A673 (cell line): ENCODE results near the gene NAV2. TPM values are rescaled to one million over a fixed set of nuclear protein-coding genes. Genes with fewer than 3 reads are reported as not detected.

Experiments
- BruUV-seq: library from RNA; stranded (reverse); fragments of 400-500 nt; replicated peaks from 2 replicates; lab custom pipeline; 2021; lab: Mats Ljungman, UMichigan
- CTCF ChIA-PET: fragments of 300-600 bp; sonication (Branson Sonifier 250); formaldehyde crosslinking; loops from one replicate; lab custom pipeline; 2022; ENCODE audit warnings: antibody characterized with exemption; lab: Charles Lee
- POLR2A ChIA-PET: fragments of 300-600 bp; sonication (Branson Sonifier 250); formaldehyde crosslinking; loops from one replicate; lab custom pipeline; 2022; ENCODE audit warnings: antibody characterized with exemption; ENCODE audit not compliant: low non-redundant PET; lab: Charles Lee
- DNase-seq: peaks from one replicate; pipeline ENCODE4 v3.0.0-alpha.2; 2015; ENCODE audit warnings: low spot score
- H3K27ac ChIP-seq: fragments of 200-600 bp; sonication (generic); 2 replicates; pipeline ENCODE4 v1.5.1; 2016; ENCODE audit warnings: mixed run types, low read depth, mild to moderate bottlenecking, mixed read lengths, antibody characterized with exemption, low read length; ENCODE audit not compliant: poor library complexity, severe bottlenecking
- H3K27me3 ChIP-seq: fragments of 200-600 bp; sonication (generic); replicated peaks from 2 replicates; pipeline ENCODE4 v1.6.1; 2017; ENCODE audit warnings: mixed run types, low read depth, mild to moderate bottlenecking, mixed read lengths, antibody characterized with exemption, low read length; ENCODE audit not compliant: insufficient read depth, poor library complexity
- H3K36me3 ChIP-seq: fragments of 200-600 bp; sonication (generic); 2 replicates; pipeline ENCODE4 v1.6.1; 2016; ENCODE audit warnings: mixed run types, mild to moderate bottlenecking, mixed read lengths, antibody characterized with exemption, low read length; ENCODE audit not compliant: insufficient read depth, poor library complexity, severe bottlenecking
- H3K4me1 ChIP-seq: fragments of 200-600 bp; sonication (generic); 2 replicates; pipeline ENCODE4 v1.6.1; 2017; ENCODE audit warnings: mixed run types, mild to moderate bottlenecking, mixed read lengths, antibody characterized with exemption, low read length; ENCODE audit not compliant: insufficient read depth, poor library complexity, severe bottlenecking
- H3K4me3 ChIP-seq: fragments of 200-600 bp; sonication (generic); 2 replicates; pipeline ENCODE4 v1.5.1; 2016; ENCODE audit warnings: low read depth, mixed run types, mild to moderate bottlenecking, mixed read lengths, low read length; ENCODE audit not compliant: poor library complexity, severe bottlenecking
- H3K9me3 ChIP-seq: fragments of 200-600 bp; sonication (generic); 2 replicates; pipeline ENCODE4 v1.6.1; 2016; ENCODE audit warnings: mixed run types, low read depth, mild to moderate bottlenecking, mixed read lengths, antibody characterized with exemption, low read length; ENCODE audit not compliant: poor library complexity, severe bottlenecking
- EZH2 ChIP-seq: fragments of 200-600 bp; sonication (generic); IDR thresholded peaks from 2 replicates; pipeline ENCODE4 v1.6.1; 2017; ENCODE audit warnings: borderline replicate concordance, low read depth, mild to moderate bottlenecking, mixed read lengths, antibody characterized with exemption, low read length; ENCODE audit not compliant: poor library complexity, severe bottlenecking
- intact Hi-C: fragments of 100-400 bp; cut with micrococcal nuclease; formaldehyde crosslinking; loops from one replicate; pipeline ENCODE4 v1.10.0; 2022; ENCODE audit not compliant: unreplicated experiment
- total RNA-seq: library from RNA; stranded (reverse); gene quantifications from 2 replicates; pipeline ENCODE4 v1.2.3, GENCODE V29; 2021
- TF ChIP-seq, protein P1 (sequence below): fragments of 300-800, 200-600 bp; sonication (generic); conservative IDR thresholded peaks from 2 replicates; pipeline ENCODE4 v1.5.1; 2017; ENCODE audit warnings: low read depth, mild to moderate bottlenecking, antibody characterized with exemption, low read length, moderate library complexity, mixed read lengths

NAV2 gene
- total RNA-seq, 1 experiment from 2014 or later, result not detected

DNA sequence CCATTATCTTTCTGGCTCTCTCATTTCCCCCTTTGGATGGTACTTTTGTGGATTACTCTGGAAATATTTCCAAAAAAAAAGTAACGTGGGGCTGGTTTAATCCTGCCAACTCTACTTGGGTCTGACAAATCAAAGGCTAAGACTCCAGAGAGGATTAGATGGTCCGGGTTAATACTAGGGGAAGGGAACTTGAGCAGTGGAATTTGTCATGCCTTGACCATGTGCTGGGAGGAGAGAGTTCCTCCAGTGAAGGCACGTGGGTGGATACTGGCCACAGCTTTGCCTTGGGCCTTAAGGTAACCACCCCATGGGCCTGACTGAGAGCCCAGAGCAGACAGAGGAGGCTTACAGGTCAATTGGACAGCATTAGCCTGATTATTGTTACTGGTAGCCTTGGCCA is 120.3 kb downstream of the NAV2 start:
- ChIA-PET CTCF (no interaction called here), POLR2A (no interaction called here)
- no peaks in the 10 kb centered on the region for H3K4me1 ChIP-seq
- H3K4me3 ChIP-seq, result no peak overlapping the region
- no peak for TF ChIP-seq EZH2
- TF ChIP-seq, protein P1, sequence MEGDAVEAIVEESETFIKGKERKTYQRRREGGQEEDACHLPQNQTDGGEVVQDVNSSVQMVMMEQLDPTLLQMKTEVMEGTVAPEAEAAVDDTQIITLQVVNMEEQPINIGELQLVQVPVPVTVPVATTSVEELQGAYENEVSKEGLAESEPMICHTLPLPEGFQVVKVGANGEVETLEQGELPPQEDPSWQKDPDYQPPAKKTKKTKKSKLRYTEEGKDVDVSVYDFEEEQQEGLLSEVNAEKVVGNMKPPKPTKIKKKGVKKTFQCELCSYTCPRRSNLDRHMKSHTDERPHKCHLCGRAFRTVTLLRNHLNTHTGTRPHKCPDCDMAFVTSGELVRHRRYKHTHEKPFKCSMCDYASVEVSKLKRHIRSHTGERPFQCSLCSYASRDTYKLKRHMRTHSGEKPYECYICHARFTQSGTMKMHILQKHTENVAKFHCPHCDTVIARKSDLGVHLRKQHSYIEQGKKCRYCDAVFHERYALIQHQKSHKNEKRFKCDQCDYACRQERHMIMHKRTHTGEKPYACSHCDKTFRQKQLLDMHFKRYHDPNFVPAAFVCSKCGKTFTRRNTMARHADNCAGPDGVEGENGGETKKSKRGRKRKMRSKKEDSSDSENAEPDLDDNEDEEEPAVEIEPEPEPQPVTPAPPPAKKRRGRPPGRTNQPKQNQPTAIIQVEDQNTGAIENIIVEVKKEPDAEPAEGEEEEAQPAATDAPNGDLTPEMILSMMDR, result no peak
- no peaks in the 10 kb centered on the region for H3K36me3 ChIP-seq
- no TSS peak for BruUV-seq
- DNase-seq, result no peak
- no peak overlapping the region for H3K27ac ChIP-seq
- intact Hi-C loops, result no loop called here
- H3K9me3 ChIP-seq, result no peaks in the 10 kb centered on the region
- no peaks in the 10 kb centered on the region for H3K27me3 ChIP-seq

- TF ChIP-seq, protein P1, result no peak
- TF ChIP-seq EZH2, result no peak
- Histone ChIP-seq H3K27ac (no peak overlapping the region), H3K4me1 (no peaks in the 10 kb centered on the region), H3K27me3 (no peaks in the 10 kb centered on the region), H3K9me3 (no peaks in the 10 kb centered on the region), H3K4me3 (no peak overlapping the region), H3K36me3 (no peaks in the 10 kb centered on the region)
- ChIA-PET CTCF (no interaction called here), POLR2A (no interaction called here)
- no TSS peak for BruUV-seq
- intact Hi-C loops, result no loop called here
- DNase-seq, result no peak
Measured at GRCh38 chr11:19834771-19835170, 122.1 kb downstream of the NAV2 start.

DNA sequence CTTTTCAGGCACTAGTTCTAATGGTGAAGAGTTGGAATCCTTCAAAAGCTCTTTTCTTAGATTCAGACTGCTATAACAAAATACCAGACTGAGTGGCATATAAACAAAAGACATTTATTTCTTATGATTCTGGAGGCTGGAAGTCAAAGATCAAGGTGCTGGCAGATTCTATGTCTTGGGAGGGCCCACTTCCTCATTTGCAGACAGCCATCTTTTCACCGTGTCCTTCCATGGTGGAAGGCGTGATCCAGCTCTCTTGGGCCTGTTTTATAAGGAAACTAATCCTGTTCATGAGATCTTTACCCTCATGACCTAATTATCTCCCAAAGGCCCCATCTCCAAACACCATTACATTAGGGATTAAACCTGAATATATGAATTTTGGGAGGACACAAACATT is 124.0 kb downstream of the NAV2 start:
- no peaks in the 10 kb centered on the region for H3K9me3 ChIP-seq
- H3K4me1 ChIP-seq, result no peaks in the 10 kb centered on the region
- no peak for DNase-seq
- H3K27ac ChIP-seq, result no peak overlapping the region
- no peak for TF ChIP-seq EZH2
- TF ChIP-seq, protein P1, result no peak
- no peaks in the 10 kb centered on the region for H3K27me3 ChIP-seq
- H3K36me3 ChIP-seq, result no peaks in the 10 kb centered on the region
- no TSS peak for BruUV-seq
- H3K4me3 ChIP-seq, result no peak overlapping the region
- intact Hi-C loops, result no loop called here
- ChIA-PET CTCF (no interaction called here), POLR2A (no interaction called here)
